ENCODE results near the gene CBLB.

DNA sequence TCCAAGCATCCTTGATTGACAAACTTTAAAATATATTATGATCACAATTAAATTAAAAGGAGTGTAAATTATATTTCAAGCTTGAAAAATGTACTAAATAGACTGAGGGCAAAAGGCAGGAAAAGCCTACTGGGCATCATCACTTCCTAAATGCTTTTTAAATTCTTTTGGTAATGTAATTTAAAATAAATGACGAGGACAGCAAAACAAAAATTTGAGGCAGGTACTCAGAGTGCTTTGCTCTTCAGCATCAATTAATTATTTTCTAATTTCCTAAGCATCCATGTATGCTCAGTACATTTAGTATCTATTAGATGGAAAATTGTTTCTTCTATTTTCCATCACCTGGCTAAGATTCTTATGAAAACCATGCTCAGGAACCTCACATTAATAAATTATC, 5.2 kb downstream of the CBLB start:
- no peak for TF ChIP-seq POLR2AphosphoS5 (IDR thresholded peaks at IDR 0.05; ENCODE audit: borderline replicate concordance, low read depth, low read length)
- no peak for TF ChIP-seq EZH2 (IDR thresholded peaks at IDR 0.05)
- TF ChIP-seq FOXP2 (optimal IDR thresholded peaks at IDR 0.05; ENCODE audit: control extremely low read depth, extremely low read length, insufficient read depth) = no peak
